ENCODE data around the gene SECTM1.
"Not testable (repeated sequence)": the region's sequence is repeated elsewhere in the genome, so short reads cannot be mapped to it uniquely, and the experiment has no call there.

SECTM1 gene

DNA sequence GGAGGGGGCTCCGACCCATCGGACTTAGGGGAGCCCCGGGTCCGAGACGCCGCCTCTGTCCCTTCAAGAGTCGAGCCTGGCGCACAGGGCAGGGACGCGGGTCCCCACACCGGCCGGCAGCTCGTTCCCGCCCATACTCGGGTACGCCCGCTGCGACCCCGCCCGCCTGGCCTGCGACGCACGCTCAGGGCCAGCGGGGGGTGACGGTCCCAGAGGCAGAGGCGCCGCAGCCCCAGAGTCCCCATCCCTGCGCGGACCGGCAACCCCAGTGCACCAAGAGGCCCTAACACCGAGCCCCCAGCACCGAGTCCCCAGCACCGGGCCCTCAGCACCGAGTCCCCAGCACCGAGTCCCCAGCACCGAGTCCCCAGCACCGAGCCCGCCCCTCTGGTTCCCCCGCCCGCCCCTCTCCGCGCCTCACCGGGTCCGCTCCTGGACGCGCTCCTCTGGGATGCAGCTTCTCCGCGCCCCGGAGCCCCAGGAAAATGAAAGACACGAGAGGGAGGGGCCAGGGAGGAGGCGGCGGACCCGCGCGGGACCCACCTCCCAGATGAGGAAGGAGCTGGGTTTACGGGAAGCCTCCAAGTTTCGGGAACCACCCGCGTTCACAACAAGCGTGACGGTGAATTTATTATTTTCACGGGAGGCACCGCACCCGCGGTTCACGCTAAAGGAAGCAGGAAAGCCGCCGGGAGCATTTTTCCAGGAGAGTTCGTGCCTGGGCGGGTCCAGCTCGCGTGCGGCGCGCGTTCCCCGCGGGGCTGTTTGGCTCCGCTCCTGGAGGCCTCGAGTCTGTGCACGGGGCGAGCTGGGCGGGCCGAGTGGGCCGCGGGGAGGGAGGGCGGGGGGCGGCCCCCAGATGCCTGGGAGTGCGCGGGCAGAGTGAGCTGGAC lies at the start of gene SECTM1:
SECTM1 (minus strand) TSS at position 488 of the 893 bp plus-strand sequence. CDS start 6,526 bp downstream, outside the sequence.
- DNase-seq, result no peak

DNA sequence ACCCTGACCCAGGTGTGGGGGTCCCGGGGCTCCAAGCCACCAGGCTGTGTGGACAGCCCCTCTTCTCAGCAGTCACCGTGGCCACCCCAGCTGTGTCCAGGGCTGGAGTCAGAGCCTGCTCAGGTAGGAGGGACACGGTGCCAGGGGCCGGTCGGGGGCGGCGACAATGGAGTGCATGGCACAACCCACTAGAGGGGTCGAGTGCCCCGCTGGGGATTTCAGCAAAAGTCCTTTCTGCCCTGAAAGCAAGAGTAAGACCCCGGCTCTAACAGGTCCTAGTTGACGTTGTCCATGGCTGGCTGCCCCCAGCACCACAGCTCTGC lies 49.3 kb upstream of the SECTM1 start:
- DNase-seq, result no peak

DNA sequence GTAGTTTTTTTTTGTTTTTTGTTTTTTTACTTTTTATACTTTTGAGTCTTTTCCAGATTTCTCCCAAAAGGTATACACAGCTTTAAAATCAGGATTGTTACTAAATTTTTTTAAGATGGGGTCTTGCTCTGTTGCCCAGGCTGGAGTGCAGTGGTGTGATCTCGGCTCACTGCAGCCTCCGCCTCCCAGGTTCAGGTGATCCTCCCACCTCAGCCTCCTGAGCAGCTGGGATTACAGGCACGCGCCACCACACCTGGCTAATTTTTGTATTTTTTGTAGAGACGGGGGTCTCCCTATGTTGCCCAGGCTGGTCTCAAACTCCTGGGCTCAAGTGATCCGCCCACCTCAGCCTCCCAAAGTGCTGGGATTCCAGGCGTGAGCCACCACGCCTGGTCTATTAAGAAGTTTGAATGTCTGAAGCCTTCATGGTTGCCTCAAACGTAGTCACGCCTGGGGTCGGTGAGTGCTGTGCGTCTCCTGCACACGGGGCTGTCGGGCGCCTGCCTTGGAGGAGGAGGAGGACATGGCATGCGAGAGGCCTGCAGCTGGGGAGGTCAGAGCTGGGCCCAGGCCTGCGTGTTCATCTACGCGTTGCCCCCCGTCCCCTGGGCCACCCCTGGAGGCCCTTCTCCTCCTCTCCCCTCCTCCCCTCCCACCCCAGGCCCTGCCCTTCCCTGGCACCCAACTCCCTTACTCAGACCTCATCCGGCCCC lies 48.8 kb upstream of the SECTM1 start:
- DNase-seq, result not testable (repeated sequence)

DNA sequence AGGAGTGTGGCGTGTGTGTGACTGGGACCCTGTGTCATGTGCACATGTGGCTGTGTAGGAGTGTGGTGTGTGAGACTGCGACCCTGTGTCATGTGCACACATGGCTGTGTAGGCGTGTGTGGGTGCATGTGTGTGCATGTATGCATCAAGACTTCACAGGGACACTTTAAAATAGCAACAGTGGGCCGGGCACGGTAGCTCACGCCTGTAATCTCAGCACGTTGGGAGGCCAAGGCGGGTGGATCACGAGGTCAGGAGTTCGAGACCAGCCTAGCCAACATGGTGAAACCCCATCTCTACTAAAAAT lies 48.1 kb upstream of the SECTM1 start:
- DNase-seq, result not testable (repeated sequence)

DNA sequence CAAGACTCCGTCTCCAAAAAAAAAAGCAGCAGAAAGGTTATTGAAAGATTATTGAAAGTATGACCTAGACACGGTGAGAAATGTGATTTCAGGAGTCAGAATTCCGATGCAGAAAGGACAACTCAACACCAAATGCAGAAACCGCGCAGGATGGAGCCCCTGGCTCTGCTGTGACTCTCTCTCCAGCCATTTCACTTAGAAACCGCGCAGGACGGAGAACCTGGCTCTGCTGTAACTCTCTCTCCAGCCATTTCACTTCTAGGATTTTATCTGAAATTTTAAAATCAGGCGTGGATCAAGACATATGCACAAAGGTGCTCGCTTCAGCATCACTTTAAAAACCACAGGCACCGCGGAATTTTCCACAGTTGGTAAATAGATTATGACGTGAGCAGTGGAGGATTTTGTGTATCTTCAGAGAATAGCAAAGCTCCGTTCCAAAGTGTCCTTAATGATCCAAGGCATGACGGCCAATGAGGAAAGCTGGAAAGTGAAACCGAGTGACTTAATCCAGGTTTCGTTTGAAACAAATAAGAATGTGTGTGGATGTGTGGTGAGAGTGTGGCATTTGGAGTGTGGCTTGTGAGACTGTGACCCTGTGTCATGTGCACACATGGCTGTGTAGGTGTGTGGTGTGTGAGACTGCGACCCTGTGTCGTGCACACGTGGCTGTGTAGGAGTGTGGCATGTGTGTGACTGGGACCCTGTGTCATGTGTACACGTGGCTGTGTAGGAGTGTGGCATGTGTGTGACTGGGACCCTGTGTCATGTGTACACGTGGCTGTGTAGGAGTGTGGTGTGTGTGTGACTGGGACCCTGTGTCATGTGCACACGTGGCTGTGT lies 47.5 kb upstream of the SECTM1 start:
- no peak for DNase-seq

DNA sequence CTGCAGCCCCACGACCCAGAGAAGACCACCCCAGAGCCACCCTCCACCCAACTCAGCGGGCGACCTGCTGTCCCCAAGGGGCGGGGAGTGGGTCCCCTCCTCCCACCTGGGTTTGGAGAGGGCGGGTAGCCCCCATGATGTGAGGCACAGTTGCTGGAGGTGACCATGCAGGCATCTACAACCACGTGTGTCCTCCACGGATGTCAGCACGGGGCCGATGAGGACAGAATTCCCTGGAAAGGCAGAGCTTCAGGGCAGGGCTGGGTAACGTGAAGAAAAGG lies 45.1 kb upstream of the SECTM1 start:
- no peak for DNase-seq

DNA sequence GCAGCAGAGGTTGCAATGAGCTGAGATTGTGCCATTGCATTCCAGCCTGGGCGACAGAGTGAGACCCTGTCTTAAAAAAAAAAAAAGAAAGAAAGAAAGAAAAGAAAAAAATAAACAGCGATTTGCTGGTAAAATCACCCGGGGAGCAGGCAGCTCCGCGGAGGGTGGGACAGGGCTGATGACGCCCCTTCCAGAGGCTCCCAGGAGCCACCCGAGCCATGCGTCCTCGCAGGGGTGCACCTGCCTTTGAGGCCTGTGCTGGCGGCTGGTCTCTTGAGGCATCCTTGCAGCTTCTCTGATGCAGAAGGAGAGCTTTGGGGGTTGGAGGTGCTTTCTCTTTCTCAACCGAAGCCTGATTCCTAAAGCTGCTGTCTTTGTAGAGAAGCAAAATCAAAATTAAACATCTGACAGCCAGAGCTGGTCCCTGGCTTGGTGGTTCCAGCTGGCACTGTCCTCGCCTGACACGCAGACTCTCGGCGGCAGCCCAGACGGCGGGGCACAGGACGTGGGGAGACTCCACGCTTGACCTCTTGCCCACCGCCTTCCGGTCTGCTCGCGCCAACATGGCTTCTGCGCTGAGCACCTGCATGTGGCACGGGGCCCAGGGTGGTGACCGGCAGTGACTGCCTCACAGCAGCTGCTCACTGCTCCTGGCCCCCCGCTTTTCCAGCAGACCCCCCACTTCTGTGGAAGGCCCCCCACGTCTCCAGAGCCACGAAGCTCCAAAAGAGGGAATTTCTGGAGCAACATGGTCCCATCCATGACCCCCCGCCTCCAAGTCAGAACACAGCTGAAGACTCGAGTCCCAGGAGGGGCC lies 44.6 kb upstream of the SECTM1 start:
- no peak for DNase-seq

DNA sequence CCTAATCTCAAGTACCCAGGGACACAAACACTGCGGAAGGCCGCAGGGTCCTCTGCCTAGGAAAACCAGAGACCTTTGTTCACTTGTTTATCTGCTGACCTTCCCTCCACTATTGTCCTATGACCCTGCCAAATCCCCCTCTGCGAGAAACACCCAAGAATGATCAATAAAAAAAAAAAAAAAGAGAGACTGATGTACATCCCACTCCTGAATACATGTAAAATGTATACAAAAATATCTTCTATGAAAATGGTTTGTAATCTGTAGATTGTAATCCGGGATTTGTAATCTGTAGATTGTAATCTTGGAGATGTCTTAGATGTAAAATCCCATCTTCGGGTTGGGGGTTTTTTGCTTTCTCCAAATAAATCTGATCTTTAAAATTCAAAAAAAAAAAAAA lies 43.7 kb upstream of the SECTM1 start:
- not testable (repeated sequence) for DNase-seq

DNA sequence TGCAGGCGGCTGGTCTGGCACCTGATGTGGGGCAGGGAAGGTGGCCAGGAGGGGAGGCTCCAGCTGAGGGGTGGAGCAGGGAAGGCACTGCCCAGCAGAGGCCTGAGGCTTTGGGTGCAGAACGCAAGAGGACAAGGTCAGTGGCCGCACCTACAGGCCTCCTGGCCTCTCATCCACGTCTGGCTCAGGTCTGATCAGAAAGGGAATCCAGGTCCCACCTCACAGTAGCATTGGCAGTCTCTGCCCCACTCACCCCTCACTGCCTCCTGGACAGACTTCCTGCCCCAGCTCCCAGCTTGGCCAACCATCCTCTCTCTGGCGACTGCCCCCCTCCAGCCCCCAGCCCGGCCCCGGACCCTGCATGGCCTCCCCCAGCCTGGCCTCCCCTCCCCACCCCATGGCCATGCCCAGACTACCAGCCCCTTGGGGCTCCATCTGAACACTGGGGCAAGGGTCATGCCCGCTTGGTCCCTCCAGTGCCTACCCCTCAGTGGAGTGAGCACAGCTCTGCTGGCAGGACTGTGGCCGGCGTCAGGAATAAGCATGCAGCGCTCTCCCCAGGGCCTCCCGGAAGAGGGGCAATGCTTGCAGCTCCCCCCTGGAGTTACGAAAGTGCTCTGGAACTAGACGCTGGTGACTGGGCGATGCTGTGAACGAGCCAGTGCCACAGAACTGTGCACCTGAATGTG lies 42.6 kb upstream of the SECTM1 start:
- no peak for DNase-seq

DNA sequence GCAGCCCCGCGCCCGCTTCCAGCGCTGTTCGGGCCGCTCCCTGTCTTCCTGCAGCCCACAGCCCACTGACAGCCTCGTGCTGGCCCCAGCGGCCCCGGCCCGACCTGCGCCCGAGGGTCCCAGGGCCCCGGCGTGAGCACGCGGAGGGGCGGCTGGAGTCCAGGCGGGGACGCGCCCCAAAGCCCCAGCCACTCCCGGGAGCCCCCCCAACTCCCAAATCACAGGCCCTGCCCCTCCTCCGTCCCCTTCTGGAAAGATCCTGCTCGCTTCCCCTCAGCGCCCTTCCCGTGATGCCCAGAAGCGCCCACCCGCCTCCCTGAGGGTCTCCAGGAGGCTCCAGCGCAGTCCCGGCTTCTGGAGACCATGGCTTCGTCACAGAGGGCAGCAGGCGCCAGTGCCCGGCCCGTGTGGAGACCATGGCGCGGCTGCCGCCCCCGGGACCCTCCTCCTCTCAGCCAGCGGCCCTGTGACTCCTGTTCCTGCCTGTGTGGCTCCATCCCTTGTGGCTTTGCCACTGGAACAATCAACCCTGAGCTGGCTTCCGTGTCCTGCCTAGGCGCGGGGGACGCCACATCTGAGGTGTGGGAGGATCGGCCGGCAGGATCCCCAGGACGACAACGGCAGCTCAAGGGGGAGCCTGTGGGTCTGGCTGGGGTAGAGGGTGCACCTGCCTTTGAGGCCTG lies 41.9 kb upstream of the SECTM1 start:
- DNase-seq, result no peak

DNA sequence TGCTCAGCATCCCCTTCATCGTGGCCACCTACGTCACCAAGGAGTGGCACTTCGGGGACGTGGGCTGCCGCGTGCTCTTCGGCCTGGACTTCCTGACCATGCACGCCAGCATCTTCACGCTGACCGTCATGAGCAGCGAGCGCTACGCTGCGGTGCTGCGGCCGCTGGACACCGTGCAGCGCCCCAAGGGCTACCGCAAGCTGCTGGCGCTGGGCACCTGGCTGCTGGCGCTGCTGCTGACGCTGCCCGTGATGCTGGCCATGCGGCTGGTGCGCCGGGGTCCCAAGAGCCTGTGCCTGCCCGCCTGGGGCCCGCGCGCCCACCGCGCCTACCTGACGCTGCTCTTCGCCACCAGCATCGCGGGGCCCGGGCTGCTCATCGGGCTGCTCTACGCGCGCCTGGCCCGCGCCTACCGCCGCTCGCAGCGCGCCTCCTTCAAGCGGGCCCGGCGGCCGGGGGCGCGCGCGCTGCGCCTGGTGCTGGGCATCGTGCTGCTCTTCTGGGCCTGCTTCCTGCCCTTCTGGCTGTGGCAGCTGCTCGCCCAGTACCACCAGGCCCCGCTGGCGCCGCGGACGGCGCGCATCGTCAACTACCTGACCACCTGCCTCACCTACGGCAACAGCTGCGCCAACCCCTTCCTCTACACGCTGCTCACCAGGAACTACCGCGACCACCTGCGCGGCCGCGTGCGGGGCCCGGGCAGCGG lies 41.2 kb upstream of the SECTM1 start:
- no peak for DNase-seq

DNA sequence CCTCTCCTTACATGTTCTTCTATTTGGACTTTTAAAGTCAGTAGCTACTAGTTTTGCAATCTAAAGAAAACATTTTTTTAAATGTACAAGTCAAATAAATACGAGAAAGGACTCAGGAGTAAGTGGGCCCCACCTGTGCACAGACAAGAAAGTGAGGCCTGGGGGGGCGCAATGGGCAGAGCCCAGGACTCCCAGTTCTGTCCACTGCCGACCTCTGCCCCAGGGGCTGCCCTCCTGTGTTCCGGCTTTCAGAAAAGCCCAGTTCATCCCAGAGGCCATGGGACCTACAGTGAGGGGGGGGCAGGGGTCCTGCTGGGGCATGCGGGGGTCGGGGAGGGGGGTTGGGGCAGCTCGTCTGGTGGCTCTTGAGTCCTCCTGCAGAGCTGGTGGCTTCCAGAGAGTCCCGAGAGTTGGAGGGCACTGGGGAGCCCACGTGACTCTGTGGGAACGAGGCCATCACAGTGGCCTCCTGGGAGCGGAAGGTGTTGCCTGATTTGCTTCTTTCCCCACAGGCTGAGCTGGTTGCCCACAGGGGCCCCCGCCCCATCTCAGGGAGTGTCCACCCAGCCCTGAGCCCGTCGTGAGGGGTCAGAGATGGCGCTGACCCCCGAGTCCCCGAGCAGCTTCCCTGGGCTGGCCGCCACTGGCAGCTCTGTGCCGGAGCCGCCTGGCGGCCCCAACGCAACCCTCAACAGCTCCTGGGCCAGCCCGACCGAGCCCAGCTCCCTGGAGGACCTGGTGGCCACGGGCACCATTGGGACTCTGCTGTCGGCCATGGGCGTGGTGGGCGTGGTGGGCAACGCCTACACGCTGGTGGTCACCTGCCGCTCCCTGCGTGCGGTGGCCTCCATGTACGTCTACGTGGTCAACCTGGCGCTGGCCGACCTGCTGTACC lies 40.4 kb upstream of the SECTM1 start:
- no peak for DNase-seq

DNA sequence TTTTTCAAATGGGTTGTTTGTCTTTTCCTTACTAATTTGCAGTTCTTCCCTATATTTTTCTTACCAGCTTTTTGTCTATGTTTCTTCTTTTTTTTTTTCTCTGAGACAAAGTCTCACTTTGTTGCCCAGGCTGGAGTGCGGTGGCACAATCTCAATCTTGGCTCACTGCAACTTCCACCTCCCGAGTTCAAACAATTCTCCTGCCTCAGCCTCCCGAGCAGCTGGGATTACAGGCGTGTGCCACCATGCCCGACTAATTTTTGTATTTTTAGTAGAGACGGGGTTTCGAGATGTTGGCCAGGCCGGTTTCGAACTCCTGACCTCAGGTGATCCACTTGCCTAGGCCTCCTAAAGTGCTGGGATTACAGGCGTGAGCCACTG lies 39.5 kb upstream of the SECTM1 start:
- DNase-seq, result not testable (repeated sequence)

DNA sequence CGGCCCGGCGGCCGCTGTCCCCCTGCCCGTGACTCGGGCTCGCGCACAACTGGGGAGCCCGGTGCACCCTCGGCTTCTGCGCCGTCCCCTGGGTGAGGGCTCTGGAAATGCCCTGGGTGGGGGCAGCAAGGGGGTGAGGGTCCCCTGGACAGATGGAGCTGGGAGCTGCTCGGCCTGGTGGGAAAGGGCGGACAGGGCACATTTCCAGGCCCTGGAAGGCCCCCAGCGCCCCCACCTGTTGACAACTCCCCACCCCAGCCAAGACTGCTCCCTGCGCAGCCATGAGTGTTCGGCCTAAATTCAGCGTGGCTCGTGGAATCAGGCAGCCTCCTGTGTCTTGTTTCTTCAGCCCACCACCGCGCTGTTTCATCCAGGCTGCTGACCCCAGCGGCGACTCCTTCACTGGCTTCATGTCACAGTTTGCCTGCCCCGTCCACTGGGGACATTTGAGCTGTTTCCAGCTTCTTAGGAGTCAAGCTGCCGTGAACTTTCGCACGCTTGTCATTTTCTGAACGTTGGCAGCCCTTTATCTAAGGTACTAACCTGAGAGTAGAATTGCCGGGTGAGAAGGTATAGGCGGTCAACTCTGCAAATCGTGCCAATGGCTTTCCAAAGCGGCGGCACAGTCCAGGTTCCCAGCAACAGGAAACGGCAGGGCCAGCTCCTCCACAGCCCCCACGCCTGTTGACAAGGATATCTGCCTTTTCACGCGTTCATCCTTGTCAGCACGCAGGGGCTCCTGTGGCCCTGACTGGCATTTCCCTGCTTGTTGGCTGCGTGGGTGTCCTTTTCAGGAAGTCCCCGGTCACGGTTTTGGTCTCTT lies 38.9 kb upstream of the SECTM1 start:
- no peak for DNase-seq

DNA sequence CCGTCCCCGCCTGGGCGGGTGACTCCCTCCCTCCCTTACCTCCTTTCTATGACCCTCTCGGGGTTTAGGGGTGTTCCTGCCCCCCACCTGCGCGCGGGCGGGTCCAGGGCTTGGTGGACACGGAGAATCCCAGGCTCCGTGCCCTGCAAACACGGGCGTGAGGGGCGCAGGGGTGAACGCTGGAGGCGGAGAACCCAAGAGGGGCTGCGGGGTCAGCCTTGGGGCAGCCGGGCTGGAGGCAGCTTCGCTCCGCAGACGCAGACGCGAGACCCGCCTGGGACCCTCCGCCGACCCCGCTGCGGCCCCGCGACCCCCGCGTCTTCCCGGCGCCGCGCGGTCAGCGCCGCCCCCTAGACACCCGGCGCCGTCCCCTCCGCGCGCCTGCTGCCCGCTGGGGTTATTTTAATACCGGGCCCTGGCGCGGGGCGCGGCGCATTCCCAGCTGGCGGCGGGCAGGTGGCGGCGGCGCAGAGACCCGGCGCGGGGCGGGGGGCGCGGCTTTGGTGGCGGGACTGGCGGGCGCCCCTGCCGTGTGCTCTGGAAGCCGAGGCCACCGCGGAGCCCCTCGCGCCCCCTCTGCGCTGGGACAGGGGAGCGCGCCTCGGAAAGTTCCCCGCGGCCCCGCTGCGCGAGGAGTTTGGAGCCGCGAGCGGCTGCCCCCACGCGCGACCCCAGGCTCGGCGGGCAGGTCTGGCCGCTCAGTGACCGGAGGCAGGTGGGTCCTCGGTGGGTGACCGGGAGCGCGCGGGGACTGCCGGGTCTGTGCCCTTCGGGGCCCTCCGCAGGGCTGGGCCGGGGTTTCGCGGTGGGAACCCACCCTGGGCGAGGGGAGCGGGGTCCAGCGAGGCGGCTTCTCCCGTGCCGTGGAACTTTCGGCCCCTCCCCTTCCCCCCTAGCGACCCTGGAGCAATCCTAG lies 38.0 kb upstream of the SECTM1 start, which contains the start of gene UTS2R:
UTS2R (plus strand) TSS at position 433 of the 916 bp plus-strand sequence. CDS start 2,560 bp downstream, outside the sequence.
- DNase-seq, result no peak

DNA sequence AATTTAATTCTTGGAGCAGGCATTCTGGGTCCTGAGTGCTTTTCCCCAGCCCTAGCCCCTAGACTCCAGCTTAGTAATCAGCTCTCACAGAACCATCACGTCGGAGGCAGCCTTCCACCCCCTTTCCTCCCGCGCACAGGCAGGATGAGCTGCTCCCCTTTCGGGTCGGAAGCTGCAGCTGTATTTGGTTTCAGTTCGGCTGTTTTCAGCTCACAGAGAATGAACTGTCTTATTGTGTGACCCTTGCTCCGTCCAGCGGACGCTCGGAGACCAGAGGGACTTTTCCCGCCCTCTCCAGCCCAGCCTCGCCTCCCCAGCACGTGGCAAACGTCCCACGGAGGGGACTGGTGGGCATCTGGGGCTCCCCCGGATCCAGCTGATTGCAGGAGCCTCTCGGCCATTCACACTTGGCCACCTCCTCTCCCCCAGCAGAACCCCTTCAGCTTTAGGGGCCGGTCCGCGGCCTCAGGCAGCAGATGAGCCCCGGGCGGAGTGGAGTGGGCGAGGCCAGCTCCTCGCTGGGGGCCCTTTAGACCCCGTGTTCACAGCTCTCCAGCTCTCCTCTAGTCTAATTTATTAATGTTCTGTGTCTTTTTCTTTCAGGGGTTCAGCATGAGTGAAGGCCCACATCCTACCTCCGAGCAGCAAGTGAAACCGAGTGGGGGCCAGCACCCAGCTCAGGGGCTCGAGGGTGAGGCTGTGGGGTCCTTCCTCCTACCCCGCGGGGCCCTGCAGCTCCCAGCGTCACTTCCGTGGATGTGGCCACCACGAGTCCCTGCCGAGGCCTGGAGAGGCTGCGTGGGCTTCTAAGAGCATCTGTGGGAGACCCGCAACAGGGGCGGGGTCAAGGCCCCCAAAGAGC lies 37.1 kb upstream of the SECTM1 start:
- no peak for DNase-seq

DNA sequence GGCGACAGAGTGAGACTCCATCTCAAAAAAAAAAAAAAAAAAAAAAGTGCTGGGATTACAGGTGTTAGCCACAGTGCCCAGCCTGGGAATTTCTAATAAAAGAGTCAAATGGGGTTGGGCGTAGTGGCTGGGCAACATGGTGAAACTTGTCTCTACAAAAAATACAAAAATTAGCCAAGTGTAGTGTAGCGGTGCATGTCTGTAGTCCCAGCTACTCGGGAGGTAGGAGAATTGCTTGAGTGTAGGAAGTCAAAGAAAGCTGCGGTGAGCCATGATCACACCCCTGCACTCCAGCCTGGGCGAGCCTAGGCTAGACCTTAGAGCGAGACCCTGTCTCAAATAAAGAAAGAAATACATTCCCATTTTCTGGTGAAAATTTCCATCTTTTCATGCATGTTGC lies 35.6 kb upstream of the SECTM1 start:
- DNase-seq, result no peak
